AG10803 (cell line): ENCODE measurements around the gene CERS2.

Experiments
- DNase-seq: peaks from one replicate; pipeline ENCODE4 v3.0.0; 2010; ENCODE audit warnings: low read depth
- H3K4me3 ChIP-seq: 2 replicates; pipeline ENCODE4 v1.5.1; 2011; ENCODE audit warnings: mild to moderate bottlenecking, low read length, control low read depth
- TF ChIP-seq, protein P1 (sequence below): conservative IDR thresholded peaks from 2 replicates; pipeline ENCODE4 v1.5.1; 2011; ENCODE audit warnings: mild to moderate bottlenecking, low read length, control low read depth, inconsistent platforms

CERS2 gene

DNA sequence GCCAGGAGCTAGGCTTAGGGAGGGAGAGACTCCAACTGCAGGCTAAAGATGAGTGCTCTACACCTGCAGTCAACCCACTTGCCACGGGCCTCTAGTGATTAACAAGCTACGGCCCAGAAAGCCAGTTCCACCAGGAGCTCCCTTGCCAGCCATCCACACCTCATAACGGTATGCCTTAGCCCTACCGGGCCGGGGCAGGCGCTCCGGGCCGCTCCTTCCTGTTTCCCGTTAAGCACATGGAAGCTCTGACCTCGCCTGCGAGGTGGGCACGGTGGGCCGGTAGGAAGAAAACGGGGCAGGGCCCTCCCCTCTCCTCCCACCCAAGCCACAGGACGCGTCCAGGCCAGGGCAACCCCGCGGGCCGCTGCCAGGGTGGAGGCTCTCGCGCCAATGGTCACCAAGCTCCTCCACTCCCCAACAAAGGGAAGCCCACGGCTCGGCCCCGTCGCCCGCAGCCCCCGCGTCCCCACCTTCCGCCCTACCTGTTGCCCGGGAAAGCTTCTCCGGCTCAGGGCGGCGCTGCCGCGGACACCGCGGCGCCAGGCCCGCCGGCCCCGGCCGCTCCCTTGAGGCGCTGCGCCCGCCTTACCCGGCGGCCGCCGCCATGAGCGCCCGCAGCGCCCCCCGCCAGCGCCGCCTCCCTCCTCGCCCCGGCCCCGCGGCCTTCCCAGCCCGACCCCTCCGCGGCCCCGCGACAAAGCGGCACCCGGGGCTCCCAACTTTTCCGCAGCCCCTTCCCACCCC is 627 bp downstream of the CERS2 start:
- peak overlapping the region; percentile 86 for H3K4me3 ChIP-seq
- peak; percentile 15 for DNase-seq
- TF ChIP-seq, protein P1, sequence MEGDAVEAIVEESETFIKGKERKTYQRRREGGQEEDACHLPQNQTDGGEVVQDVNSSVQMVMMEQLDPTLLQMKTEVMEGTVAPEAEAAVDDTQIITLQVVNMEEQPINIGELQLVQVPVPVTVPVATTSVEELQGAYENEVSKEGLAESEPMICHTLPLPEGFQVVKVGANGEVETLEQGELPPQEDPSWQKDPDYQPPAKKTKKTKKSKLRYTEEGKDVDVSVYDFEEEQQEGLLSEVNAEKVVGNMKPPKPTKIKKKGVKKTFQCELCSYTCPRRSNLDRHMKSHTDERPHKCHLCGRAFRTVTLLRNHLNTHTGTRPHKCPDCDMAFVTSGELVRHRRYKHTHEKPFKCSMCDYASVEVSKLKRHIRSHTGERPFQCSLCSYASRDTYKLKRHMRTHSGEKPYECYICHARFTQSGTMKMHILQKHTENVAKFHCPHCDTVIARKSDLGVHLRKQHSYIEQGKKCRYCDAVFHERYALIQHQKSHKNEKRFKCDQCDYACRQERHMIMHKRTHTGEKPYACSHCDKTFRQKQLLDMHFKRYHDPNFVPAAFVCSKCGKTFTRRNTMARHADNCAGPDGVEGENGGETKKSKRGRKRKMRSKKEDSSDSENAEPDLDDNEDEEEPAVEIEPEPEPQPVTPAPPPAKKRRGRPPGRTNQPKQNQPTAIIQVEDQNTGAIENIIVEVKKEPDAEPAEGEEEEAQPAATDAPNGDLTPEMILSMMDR = no peak

GRCh38 chr1:150973258-150973835 is 1.3 kb downstream of the CERS2 start:
- DNase-seq = no peak
- peak overlapping the region; percentile 86 for H3K4me3 ChIP-seq
- TF ChIP-seq, protein P1 = no peak

DNA sequence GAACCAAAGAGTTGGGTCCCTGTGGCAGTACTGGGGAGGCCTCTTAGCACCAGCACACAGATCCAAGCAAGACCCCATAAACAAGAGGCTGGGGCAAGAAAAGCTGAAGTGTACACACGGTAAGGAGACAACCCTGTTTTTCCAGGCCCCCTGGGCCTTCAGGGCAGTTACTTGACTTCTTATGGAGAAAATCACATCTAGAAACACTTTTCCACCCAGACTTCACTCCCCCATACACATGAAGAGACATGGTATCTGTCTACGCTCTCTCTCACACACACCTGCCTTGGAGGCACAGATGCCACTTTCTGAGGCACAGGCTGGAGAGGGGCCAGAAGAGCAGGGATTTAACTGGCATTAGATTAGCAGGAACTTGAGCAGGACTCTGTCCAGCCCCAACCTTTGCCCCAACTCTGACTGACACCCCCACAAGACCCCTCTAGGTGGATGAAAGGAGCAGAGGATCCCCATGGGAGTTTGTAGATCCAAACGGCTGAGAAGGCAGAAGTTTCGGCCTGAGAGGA is 2.2 kb downstream of the CERS2 start:
- TF ChIP-seq, protein P1 = no peak
- DNase-seq = no peak
- H3K4me3 ChIP-seq = peak overlapping the region; percentile 86

DNA sequence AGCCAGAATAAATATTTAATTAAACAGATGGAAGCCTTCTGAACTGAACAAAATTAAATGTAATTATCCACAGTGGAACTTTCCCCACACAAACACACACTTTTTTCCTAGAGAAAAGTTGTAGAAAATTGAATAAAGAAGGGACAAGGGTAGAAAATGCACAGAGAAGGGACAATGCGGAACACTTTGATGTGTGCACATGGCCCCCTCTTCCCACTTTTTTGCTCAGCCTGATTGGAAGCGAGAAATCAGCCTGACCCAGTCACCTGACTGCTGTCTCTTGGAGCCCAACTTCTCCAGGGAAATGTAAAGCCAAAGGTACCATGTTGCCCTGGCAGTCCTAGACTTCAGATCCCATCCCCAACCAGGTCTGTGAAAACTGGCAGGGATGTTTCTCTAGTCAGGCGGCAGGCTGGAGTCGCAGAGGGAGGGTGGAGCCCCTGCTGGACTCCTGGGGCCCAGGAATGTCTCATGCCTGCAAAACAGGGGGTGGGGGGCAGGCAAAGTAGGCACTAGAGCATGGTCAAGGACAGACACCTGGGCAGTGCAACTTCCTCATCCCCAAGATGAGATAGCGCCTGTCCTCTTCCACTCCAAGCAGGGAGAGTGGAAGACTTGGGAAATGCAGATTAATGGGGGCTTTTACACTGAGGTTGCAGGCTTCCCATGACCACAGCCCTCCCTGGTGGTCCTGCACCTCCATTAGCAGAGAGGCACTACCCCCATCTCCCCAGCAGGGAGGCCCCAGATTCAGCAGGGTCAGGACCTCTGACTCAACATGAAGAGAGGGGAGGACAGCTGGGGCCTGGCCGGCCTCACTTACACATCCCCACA is 2.8 kb downstream of the CERS2 start:
- TF ChIP-seq, protein P1 = peak; percentile 3
- no peak for DNase-seq
- peak overlapping the region; percentile 86 for H3K4me3 ChIP-seq

DNA sequence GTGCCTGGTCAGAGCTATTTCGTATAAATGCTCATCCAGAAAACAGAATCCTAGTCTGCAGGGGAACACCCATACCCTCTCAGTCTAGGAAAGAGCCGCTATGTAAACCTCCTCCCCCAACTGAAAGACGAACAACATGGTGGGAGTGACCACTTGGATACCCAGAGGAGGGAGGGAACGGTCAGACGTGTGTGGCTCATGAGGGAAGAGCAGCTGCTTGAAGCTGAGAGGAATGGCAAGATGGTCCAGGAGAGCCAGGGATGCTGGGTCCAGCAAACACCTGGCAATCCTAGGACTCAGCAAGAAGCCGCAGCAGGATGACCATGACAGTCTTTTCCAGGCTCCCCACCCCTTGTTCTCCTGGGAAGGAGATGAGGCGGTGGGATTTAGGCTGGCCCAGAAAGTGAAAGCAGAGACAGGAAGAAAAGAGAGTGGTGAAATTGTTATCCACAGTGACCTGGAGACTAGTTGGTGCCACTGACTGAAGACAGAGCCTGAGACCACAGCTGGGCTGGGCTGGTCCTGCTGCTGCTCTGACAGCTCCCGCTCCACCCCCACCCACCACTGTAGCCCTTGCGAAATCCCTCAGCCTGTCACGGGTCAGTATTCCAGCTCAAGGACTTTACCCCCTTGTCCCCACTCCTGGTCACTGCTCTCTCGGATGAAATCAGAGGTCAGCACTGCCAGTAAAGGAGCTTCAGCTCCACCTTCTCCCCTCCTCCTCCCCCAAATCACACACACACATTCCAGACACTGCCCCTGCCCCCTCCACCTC is 3.6 kb downstream of the CERS2 start:
- H3K4me3 ChIP-seq = peak overlapping the region; percentile 29
- peak; percentile 63 for DNase-seq
- TF ChIP-seq, protein P1 = no peak

- TF ChIP-seq, protein P1 = no peak
- no peak overlapping the region for H3K4me3 ChIP-seq
- no peak for DNase-seq
Measured at GRCh38 chr1:150969626-150970025, 5.0 kb downstream of the CERS2 start.
